Activated CD8-positive, alpha-beta T cell treated with anti-CD3 and anti-CD28 coated beads for 36 hours (primary cell): Measurements from ENCODE around the gene CCL27. TPM values are rescaled to one million over a fixed set of nuclear protein-coding genes. Genes with fewer than 3 reads are reported as not detected.
A peak's percentile ranks its signal among the peaks of the same experiment; 100 is the strongest.

ENCODE experiments used
- ATAC-seq: fragments of 200-7000 bp; cut with Tn5 transposase; one replicate; pipeline ENCODE4 v1.10.0; 2021; ENCODE audit warnings: mild to moderate bottlenecking, moderate library complexity
- CTCF ChIA-PET: fragments of 350-600 bp; sonication (Branson Sonifier 250); formaldehyde crosslinking; loops from one replicate; lab custom pipeline; 2021; ENCODE audit warnings: antibody characterized with exemption; lab: Charles Lee
- POLR2A ChIA-PET: fragments of 350-600 bp; sonication (Branson Sonifier 250); formaldehyde crosslinking; loops from one replicate; lab custom pipeline; 2021; ENCODE audit warnings: antibody characterized with exemption; lab: Charles Lee
- DNase-seq: peaks from one replicate; pipeline ENCODE4 v3.0.0-alpha.2; 2020
- H3K27ac Mint-ChIP-seq: one replicate; pipeline ENCODE4 v1.8.0; 2021; ENCODE audit warnings: mild to moderate bottlenecking, mixed read lengths
- H3K27me3 Mint-ChIP-seq: one replicate; pipeline ENCODE4 v1.8.0; 2021; ENCODE audit warnings: mixed read lengths
- H3K36me3 Mint-ChIP-seq: one replicate; pipeline ENCODE4 v1.8.0; 2021; ENCODE audit warnings: low read depth, mixed read lengths
- H3K4me1 Mint-ChIP-seq: one replicate; pipeline ENCODE4 v1.8.0; 2021; ENCODE audit warnings: low read depth, mixed read lengths
- H3K4me3 Mint-ChIP-seq: one replicate; pipeline ENCODE4 v1.8.0; 2021; ENCODE audit warnings: mild to moderate bottlenecking, moderate library complexity, mixed read lengths
- H3K9me3 Mint-ChIP-seq: one replicate; pipeline ENCODE4 v1.8.0; 2021; ENCODE audit warnings: mixed read lengths
- intact Hi-C: fragments of 100-400 bp; cut with micrococcal nuclease; formaldehyde crosslinking; loops from one replicate; pipeline ENCODE4 v1.10.0; 2022
- total RNA-seq, 2 experiments: library from RNA; stranded (reverse); gene quantifications; one replicate each; pipeline ENCODE4 v1.2.3, GENCODE V29; 2021
- TF ChIP-seq, protein P1 (sequence below): fragments of 200-600 bp; IDR thresholded peaks from one replicate; pipeline ENCODE4 v1.8.0; 2022; ENCODE audit warnings: antibody characterized with exemption, mild to moderate bottlenecking

Gene CCL27, protein sequence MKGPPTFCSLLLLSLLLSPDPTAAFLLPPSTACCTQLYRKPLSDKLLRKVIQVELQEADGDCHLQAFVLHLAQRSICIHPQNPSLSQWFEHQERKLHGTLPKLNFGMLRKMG
- total RNA-seq: under 1 TPM in 1 of 2 experiments, not detected in 1; 0.43 TPM

DNA sequence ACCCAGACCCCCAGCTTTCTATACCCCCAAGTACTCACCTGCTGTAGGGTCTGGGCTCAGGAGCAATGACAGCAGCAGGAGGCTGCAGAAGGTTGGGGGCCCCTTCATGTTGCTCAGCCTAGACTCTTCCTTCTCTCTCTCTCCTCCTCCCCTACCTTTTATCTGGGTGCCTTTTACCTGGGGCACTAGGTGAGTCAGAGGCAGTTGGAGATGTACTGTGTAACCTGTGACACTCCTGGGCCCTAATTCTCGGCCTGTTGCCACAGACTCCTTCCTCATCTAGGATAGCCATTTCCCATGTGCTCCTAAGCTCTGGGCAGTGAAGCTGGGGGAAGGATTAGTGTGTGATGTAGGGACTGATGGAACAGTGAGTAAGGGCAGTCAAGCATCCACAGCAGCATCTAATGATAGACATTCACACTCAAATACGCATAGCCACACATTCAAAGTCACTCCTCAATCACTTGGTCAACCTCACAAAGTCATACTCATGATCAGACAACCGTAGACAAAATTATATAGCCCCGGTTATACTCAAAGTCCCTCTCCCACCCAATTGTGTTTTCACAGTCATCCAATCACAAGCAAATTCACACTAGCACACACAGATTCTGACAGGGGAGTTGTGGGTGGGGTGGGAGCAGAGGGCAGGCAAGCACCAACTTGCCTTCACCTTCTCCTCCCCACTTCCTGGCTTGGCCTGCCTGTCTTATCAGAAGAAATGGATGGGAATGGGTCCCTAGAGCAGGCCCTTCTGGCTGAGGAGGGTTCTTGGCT lies at the start of gene CCL27:
Gene CCL27, minus strand, starts transcription at position 132 of the 777 bp plus-strand sequence. Its CDS starts 24 bp downstream, at position 108.
- intact Hi-C loops: no loop called here
- peaks cover 22% of the 10 kb centered on the region for H3K4me1 Mint-ChIP-seq
- no peak within 1 kb of the TSS for H3K4me3 Mint-ChIP-seq
- ChIA-PET POLR2A (interaction anchor here (0.9 to 5.7 kb wide), 5 partner anchors 10 to 382 kb away, joined by 3 to 34 read pairs (median 3); partner anchors contain the start of gene GALT), CTCF (interaction anchor here (0.8 to 6.5 kb wide), 10 partner anchors 10 to 71 kb away, joined by 3 to 54 read pairs (median 6); partner anchors contain the start of genes GALT and SIGMAR1)
- peak within 1 kb of the TSS; percentile 23 for H3K27ac Mint-ChIP-seq
- TF ChIP-seq, protein P1, sequence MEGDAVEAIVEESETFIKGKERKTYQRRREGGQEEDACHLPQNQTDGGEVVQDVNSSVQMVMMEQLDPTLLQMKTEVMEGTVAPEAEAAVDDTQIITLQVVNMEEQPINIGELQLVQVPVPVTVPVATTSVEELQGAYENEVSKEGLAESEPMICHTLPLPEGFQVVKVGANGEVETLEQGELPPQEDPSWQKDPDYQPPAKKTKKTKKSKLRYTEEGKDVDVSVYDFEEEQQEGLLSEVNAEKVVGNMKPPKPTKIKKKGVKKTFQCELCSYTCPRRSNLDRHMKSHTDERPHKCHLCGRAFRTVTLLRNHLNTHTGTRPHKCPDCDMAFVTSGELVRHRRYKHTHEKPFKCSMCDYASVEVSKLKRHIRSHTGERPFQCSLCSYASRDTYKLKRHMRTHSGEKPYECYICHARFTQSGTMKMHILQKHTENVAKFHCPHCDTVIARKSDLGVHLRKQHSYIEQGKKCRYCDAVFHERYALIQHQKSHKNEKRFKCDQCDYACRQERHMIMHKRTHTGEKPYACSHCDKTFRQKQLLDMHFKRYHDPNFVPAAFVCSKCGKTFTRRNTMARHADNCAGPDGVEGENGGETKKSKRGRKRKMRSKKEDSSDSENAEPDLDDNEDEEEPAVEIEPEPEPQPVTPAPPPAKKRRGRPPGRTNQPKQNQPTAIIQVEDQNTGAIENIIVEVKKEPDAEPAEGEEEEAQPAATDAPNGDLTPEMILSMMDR: no peak
- no peaks in the 10 kb centered on the region for H3K27me3 Mint-ChIP-seq
- H3K36me3 Mint-ChIP-seq: peaks cover 5% of the 10 kb centered on the region
- DNase-seq: no peak
- ATAC-seq: no peak
- H3K9me3 Mint-ChIP-seq: no peaks in the 10 kb centered on the region

DNA sequence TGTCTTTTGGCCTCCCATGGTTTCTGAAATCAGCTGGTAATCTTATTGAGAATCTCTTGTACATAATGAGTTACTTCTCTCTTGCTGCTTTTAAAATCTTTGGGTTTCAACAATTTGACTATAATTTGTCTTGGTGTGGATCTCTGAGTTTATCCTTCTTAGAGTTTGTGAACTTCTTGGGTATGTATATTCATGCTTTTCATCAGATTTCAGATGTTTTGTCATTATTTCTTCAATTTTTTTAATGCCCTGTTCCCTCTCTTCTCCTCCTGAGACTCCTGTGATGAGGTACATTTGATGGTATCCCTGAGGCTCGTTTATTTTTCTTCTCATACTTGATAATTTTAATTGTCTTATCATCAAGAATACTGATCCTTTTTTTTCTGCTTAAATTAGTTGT lies 49.7 kb upstream of the CCL27 start:
- ATAC-seq: no peak
- Mint-ChIP-seq H3K27ac (no peak overlapping the region), H3K36me3 (no peaks in the 10 kb centered on the region), H3K4me3 (no peak overlapping the region), H3K4me1 (no peaks in the 10 kb centered on the region), H3K9me3 (no peaks in the 10 kb centered on the region), H3K27me3 (peaks cover 8% of the 10 kb centered on the region)
- POLR2A ChIA-PET: no interaction called here
- CTCF ChIA-PET: interaction anchor here (6.0 kb wide), 1 partner anchor 10 kb away, joined by 37 read pairs; no protein-coding TSS in a partner anchor
- intact Hi-C loops: no loop called here
- TF ChIP-seq, protein P1: no peak
- DNase-seq: no peak

DNA sequence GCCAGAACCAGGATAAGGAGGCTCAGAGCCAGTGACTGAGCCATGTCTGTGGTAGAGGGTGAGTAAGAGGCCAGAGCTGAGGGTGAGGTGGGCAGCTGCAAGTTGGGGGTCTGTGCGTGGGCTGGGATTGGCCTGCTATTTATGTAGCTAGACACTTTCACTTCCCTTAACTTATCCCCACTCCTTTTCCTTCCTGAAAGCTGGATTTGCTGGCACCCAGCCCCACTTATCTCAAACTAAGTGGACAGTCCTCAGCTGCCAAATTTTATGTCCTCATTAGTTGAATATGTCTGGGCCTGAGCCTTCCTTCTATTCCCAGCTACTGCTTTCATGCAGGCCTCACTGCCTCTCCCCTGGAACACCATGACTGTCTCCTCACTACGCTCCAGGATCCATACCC lies 47.6 kb upstream of the CCL27 start, which contains the start of gene CCL21:
Gene CCL21, minus strand, starts transcription at position 114 of the 400 bp plus-strand sequence. Its CDS starts 70 bp downstream, at position 44.
- ATAC-seq (no peak), DNase-seq (no peak)
- Mint-ChIP-seq H3K4me3 (no peak within 1 kb of the TSS), H3K9me3 (no peaks in the 10 kb centered on the region), H3K27me3 (peaks cover 6% of the 10 kb centered on the region), H3K4me1 (no peaks in the 10 kb centered on the region), H3K27ac (no peak within 1 kb of the TSS), H3K36me3 (no peaks in the 10 kb centered on the region)
- CTCF ChIA-PET: interaction anchor here (1.4 kb wide), 1 partner anchor 306 kb away, joined by 6 read pairs; no protein-coding TSS in a partner anchor
- TF ChIP-seq, protein P1: no peak
- POLR2A ChIA-PET: no interaction called here
- intact Hi-C loops: no loop called here

DNA sequence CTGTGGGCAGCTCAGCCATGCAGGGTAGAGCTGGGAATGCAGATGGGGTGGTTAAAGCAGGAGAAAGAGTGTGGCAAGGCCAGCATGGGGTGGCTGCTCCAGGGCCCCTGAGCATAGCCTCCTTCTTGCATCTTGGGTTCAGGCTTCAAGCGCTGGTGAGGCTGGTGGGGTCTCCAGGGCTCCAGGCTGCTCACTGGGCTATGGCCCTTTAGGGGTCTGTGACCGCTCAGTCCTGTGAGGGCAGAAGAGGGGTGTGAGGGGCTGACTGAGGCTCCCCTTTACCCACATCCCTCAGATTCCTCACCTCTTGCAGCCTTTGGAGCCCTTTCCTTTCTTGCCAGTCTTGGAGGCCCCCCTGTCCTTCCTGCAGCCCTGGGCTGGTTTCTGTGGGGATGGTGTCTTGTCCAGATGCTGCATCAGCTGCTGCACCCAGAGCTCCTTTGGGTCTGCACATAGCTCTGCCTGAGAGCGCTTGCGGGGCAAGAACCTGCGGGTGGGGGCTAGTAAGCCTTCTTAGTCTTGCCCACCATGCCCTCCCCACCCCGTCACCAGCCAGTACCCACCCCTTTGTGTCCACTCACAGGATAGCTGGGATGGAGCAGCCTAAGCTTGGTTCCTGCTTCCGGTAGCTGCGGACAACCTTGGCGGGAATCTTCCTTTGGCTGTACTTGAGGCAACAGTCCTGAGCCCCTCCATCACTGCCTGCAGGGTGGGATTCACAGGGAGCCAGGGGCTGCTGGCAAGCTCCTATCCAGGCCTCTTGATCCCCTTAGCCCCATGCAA lies 46.9 kb upstream of the CCL27 start:
- Mint-ChIP-seq H3K27ac (no peak overlapping the region), H3K9me3 (no peaks in the 10 kb centered on the region), H3K27me3 (peaks cover 6% of the 10 kb centered on the region), H3K4me1 (no peaks in the 10 kb centered on the region), H3K36me3 (no peaks in the 10 kb centered on the region), H3K4me3 (no peak overlapping the region)
- TF ChIP-seq, protein P1: no peak
- no peak for DNase-seq
- no peak for ATAC-seq
- POLR2A ChIA-PET: no interaction called here
- CTCF ChIA-PET: interaction anchor here (1.4 kb wide), 1 partner anchor 305 kb away, joined by 6 read pairs; no protein-coding TSS in a partner anchor
- intact Hi-C loops: no loop called here
